ENCODE data around the gene MINDY2. TPM values are rescaled to one million over a fixed set of nuclear protein-coding genes. Genes with fewer than 3 reads are reported as not detected.

Gene MINDY2
- total RNA-seq, 1 donor from 2014 or later: 20.9 TPM

- Histone ChIP-seq H2AFZ (ENCODE audit: low read depth, low read length) (no peak overlapping the region), H3K36me3 (ENCODE audit: insufficient read depth, low read length) (no peaks in the 10 kb centered on the region), H3K9me3 (ENCODE audit: insufficient read depth, low read depth, low read length) (no peaks in the 10 kb centered on the region), H3K79me2 (ENCODE audit: insufficient read depth, low read length) (peaks cover 99% of the 10 kb centered on the region), H3K27ac (ENCODE audit: low read depth, low read length) (no peak overlapping the region), H3K4me3 (ENCODE audit: insufficient read depth, low read depth, low read length) (no peak overlapping the region), H3K27me3 (ENCODE audit: insufficient read depth, low read length) (no peaks in the 10 kb centered on the region), H4K20me1 (ENCODE audit: insufficient read depth, low read length) (peaks cover 59% of the 10 kb centered on the region), H3K4me1 (ENCODE audit: insufficient read depth, low read length) (peaks cover 12% of the 10 kb centered on the region), H3K4me2 (ENCODE audit: low read length) (no peak overlapping the region), H3K9ac (ENCODE audit: low read length) (no peak overlapping the region)
- Mint-ChIP-seq H3K27me3 (ENCODE audit: low read depth, unreplicated experiment) (no peaks in the 10 kb centered on the region), H3K27ac (ENCODE audit: unreplicated experiment) (no peak overlapping the region), H3K36me3 (ENCODE audit: low read depth, unreplicated experiment) (no peaks in the 10 kb centered on the region), H3K4me1 (ENCODE audit: low read depth, unreplicated experiment) (peaks cover 26% of the 10 kb centered on the region), H3K4me3 (ENCODE audit: unreplicated experiment) (no peak overlapping the region), H3K9me3 (ENCODE audit: unreplicated experiment) (no peaks in the 10 kb centered on the region)
- DNase-seq (ENCODE audit: low read depth): no peak
- TF ChIP-seq EZH2 (IDR thresholded peaks at IDR 0.05; ENCODE audit: insufficient read depth, low read length) (no peak), CTCF (IDR thresholded peaks at IDR 0.05; ENCODE audit: insufficient read depth, low read depth, low read length) (no peak)
- FAIRE-seq: no peak
Observed at GRCh38 chr15:58726867-58727266, 44.2 kb upstream of the MINDY2 start.

- peak overlapping the region; percentile 38 for H3K4me2 ChIP-seq (ENCODE audit: low read length)
- no peak for TF ChIP-seq EZH2 (IDR thresholded peaks at IDR 0.05; ENCODE audit: insufficient read depth, low read length)
- no peak for TF ChIP-seq CTCF (IDR thresholded peaks at IDR 0.05; ENCODE audit: insufficient read depth, low read depth, low read length)
- DNase-seq (ENCODE audit: low read depth): peak; percentile 69
- peaks cover 98% of the 10 kb centered on the region for H3K79me2 ChIP-seq (ENCODE audit: insufficient read depth, low read length)
- Mint-ChIP-seq H3K27ac (ENCODE audit: unreplicated experiment) (peak overlapping the region; percentile 92), H3K4me1 (ENCODE audit: low read depth, unreplicated experiment) (peaks cover 32% of the 10 kb centered on the region), H3K36me3 (ENCODE audit: low read depth, unreplicated experiment) (no peaks in the 10 kb centered on the region), H3K27me3 (ENCODE audit: low read depth, unreplicated experiment) (no peaks in the 10 kb centered on the region), H3K4me3 (ENCODE audit: unreplicated experiment) (peak overlapping the region; percentile 0), H3K9me3 (ENCODE audit: unreplicated experiment) (no peaks in the 10 kb centered on the region)
- no peak overlapping the region for H3K4me3 ChIP-seq (ENCODE audit: insufficient read depth, low read depth, low read length)
- no peaks in the 10 kb centered on the region for H3K9me3 ChIP-seq (ENCODE audit: insufficient read depth, low read depth, low read length)
- H3K27me3 ChIP-seq (ENCODE audit: insufficient read depth, low read length): no peaks in the 10 kb centered on the region
- H3K9ac ChIP-seq (ENCODE audit: low read length): peak overlapping the region; percentile 11
- peak overlapping the region; percentile 44 for H3K27ac ChIP-seq (ENCODE audit: low read depth, low read length)
- H3K4me1 ChIP-seq (ENCODE audit: insufficient read depth, low read length): peaks cover 12% of the 10 kb centered on the region
- no peaks in the 10 kb centered on the region for H3K36me3 ChIP-seq (ENCODE audit: insufficient read depth, low read length)
- no peak overlapping the region for H2AFZ ChIP-seq (ENCODE audit: low read depth, low read length)
- peak; percentile 37 for FAIRE-seq
- H4K20me1 ChIP-seq (ENCODE audit: insufficient read depth, low read length): peaks cover 53% of the 10 kb centered on the region
Observed at GRCh38 chr15:58731756-58732535, 39.2 kb upstream of the MINDY2 start.

Measured in astrocyte (in vitro differentiated cells and primary cell).